NB4 (cell line): ENCODE results near the gene CBX3.

ENCODE experiments used
- DNase-seq: peaks from one replicate; pipeline ENCODE4 v3.0.0; 2010; ENCODE audit warnings: low read depth
- H3K4me3 ChIP-seq: one replicate; pipeline ENCODE4 v1.5.1; 2011; ENCODE audit warnings: mild to moderate bottlenecking, low read depth, low read length, moderate library complexity
- MYC ChIP-seq: IDR thresholded peaks from 2 replicates; pipeline ENCODE4 v1.6.1; 2011; ENCODE audit warnings: low read depth, low read length
- POLR2A ChIP-seq: IDR thresholded peaks from 2 replicates; pipeline ENCODE4 v1.6.1; 2011; ENCODE audit warnings: mild to moderate bottlenecking; ENCODE audit not compliant: insufficient read length; ENCODE audit errors: extremely low read depth
- TF ChIP-seq, protein P1 (sequence below): IDR thresholded peaks from 2 replicates; pipeline ENCODE4 v1.6.1; 2011; ENCODE audit warnings: low read depth, low read length
- TF ChIP-seq, protein P2 (sequence below): IDR thresholded peaks from one replicate; pipeline ENCODE4 v1.5.1; 2012; ENCODE audit warnings: low read depth, low read length

The CBX3 gene

GRCh38 chr7:26155531-26156375, 45.8 kb upstream of the CBX3 start:
- peak; percentile 58 for DNase-seq
- TF ChIP-seq, protein P1, sequence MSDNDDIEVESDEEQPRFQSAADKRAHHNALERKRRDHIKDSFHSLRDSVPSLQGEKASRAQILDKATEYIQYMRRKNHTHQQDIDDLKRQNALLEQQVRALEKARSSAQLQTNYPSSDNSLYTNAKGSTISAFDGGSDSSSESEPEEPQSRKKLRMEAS, result no peak
- TF ChIP-seq, protein P2, sequence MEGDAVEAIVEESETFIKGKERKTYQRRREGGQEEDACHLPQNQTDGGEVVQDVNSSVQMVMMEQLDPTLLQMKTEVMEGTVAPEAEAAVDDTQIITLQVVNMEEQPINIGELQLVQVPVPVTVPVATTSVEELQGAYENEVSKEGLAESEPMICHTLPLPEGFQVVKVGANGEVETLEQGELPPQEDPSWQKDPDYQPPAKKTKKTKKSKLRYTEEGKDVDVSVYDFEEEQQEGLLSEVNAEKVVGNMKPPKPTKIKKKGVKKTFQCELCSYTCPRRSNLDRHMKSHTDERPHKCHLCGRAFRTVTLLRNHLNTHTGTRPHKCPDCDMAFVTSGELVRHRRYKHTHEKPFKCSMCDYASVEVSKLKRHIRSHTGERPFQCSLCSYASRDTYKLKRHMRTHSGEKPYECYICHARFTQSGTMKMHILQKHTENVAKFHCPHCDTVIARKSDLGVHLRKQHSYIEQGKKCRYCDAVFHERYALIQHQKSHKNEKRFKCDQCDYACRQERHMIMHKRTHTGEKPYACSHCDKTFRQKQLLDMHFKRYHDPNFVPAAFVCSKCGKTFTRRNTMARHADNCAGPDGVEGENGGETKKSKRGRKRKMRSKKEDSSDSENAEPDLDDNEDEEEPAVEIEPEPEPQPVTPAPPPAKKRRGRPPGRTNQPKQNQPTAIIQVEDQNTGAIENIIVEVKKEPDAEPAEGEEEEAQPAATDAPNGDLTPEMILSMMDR, result no peak
- TF ChIP-seq MYC (no peak), POLR2A (no peak)

DNA sequence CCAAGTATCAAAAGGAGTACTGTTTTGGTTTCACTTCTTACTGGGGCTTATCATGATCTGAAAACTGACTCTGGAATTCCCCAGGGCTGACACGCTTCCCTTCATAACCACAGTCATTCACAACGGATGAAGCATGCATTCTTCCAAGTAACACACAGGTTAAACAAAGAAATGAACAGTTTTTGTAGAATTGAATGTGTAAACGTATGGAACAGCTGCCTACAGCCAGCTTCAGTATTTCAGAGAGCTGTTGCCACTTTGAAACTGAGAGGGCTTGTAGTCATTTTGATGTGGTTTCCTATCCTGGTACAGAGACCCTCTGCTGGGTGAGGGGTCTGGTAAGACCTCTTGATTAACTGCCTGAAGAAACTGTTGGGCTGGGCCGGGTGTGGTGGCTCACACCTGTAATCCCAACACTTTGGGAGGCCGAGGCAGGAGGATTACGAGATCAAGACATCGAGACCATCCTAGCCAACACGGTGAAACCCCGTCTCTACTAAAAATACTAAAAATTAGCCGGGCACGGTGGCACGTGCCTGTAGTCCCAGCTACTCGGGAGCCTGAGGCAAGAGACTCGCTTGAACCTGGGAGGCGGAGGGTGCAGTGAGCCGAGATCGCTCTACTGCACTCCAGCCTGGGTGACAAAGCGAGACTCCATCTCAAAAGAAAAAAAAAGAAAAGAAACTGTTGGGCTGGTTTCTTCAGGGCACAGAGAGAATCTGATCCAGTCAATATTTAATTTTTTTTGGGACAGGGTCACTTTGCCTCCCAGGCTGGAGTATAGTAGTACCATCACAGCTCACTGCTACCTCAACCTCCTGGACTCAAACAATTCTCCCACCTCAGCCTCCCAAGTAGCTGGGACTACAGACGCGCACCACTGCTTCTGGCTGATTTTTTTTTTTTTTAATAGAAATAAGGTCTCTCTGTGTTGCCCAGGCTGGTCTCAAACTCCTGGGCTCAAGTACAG, 44.8 kb upstream of the CBX3 start:
- peak; percentile 51 for DNase-seq
- no peak overlapping the region for H3K4me3 ChIP-seq
- TF ChIP-seq POLR2A (no peak), MYC (no peak)
- TF ChIP-seq, protein P2, result no peak
- TF ChIP-seq, protein P1, result no peak

More at GRCh38 chr7:26155531-26156375, 45.8 kb upstream of the CBX3 start:
- no peak overlapping the region for H3K4me3 ChIP-seq

DNA sequence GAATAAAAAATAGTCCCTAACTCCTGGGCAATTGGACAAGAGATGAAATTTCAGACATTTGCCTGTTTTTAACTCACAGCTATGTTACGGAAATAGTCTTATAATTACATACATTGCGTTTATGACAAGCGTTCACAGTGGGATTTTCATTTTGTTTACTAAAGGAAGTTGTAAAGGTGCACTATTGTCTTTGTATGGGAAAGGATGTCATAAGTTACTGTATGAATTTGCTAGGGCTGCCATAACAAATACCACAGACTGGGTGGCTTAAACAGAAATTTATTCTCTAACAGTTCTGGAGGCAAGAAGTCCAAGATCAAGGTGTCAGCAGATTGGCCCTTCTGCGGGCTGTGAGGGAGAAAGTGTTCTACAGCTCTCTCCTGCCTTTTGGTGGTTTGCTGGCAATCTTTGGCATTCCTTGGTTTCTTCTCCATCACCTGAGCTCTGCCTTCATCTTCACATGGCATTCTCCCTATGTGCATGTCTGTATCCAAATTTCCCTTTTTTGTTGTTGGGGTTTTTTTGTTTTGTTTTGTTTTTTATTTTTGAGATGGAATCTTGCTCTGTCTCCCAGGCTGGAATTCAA, 43.9 kb upstream of the CBX3 start:
- TF ChIP-seq MYC (no peak), POLR2A (no peak)
- TF ChIP-seq, protein P1, result no peak
- TF ChIP-seq, protein P2, result no peak
- no peak overlapping the region for H3K4me3 ChIP-seq
- DNase-seq, result no peak

DNA sequence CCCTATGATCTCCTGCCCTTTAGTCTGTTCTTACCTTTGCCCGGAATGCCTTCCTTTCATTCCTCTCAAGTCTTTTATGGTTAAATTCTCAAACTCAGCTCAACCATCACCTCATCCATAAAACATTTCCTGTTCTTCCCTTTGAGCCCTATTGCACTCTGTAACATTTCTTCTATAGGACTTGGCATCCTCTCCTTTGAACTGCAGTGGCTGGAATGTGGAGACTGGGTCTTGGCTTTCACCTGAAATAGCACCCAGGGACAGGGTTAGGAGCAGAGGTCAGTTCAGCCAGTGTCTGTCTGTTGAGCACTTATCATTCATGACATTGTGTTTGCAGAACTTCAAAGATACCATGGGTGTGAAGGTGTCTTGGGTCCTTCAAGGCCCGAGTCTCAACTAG, 42.3 kb upstream of the CBX3 start:
- DNase-seq, result no peak
- TF ChIP-seq MYC, result no peak
- TF ChIP-seq, protein P1, result no peak
- TF ChIP-seq, protein P2, result no peak
- TF ChIP-seq POLR2A, result no peak
- H3K4me3 ChIP-seq, result no peak overlapping the region

GRCh38 chr7:26160896-26161295, 40.6 kb upstream of the CBX3 start:
- TF ChIP-seq, protein P1, result no peak
- TF ChIP-seq POLR2A (no peak), MYC (no peak)
- TF ChIP-seq, protein P2, result no peak
- DNase-seq, result no peak
- H3K4me3 ChIP-seq, result no peak overlapping the region
